ENCODE measurements around the gene TMEM53.
"Not testable (repeated sequence)": the region's sequence is repeated elsewhere in the genome, so short reads cannot be mapped to it uniquely, and the experiment has no call there.

TMEM53 gene

GRCh38 chr1:44672254-44672955 is 1.9 kb downstream of the TMEM53 start:
- DNase-seq: no peak

GRCh38 chr1:44670751-44671640 is 3.3 kb downstream of the TMEM53 start:
- no peak for DNase-seq

- DNase-seq: not testable (repeated sequence)
These were observed 7.6 kb downstream of the TMEM53 start for GRCh38 chr1:44666719-44667118.

GRCh38 chr1:44664730-44665370 is 9.4 kb downstream of the TMEM53 start:
- no peak for DNase-seq

GRCh38 chr1:44663417-44663816 is 10.9 kb downstream of the TMEM53 start:
- no peak for DNase-seq

GRCh38 chr1:44662683-44663030 is 11.6 kb downstream of the TMEM53 start:
- no peak for DNase-seq

- no peak for DNase-seq
These were observed 12.2 kb downstream of the TMEM53 start for GRCh38 chr1:44661781-44662682.

- DNase-seq: peak; percentile 78
These were observed 14.1 kb downstream of the TMEM53 start for GRCh38 chr1:44660176-44660575.

- no peak for DNase-seq
These were observed 14.7 kb downstream of the TMEM53 start for GRCh38 chr1:44659566-44659965.

- no peak for DNase-seq
These were observed 18.7 kb downstream of the TMEM53 start for GRCh38 chr1:44655609-44656008.

GRCh38 chr1:44654621-44655187 is 19.6 kb downstream of the TMEM53 start:
- DNase-seq: no peak

GRCh38 chr1:44653107-44653964 is 20.9 kb downstream of the TMEM53 start:
- no peak for DNase-seq

GRCh38 chr1:44652445-44653106 is 21.7 kb downstream of the TMEM53 start:
- peak; percentile 53 for DNase-seq

- DNase-seq: no peak
These were observed 23.2 kb downstream of the TMEM53 start for GRCh38 chr1:44651069-44651468.

- DNase-seq: no peak
These were observed 24.0 kb downstream of the TMEM53 start for GRCh38 chr1:44650159-44650831.

- DNase-seq: no peak
These were observed 24.5 kb downstream of the TMEM53 start for GRCh38 chr1:44649788-44650158.

- DNase-seq: no peak
These were observed 25.6 kb downstream of the TMEM53 start for GRCh38 chr1:44648529-44649250.

- no peak for DNase-seq
These were observed 26.4 kb downstream of the TMEM53 start for GRCh38 chr1:44647896-44648295.
